Duodenal mucosa (tissue), 2 donors: Measurements from ENCODE around the gene MDFIC.

Experiments used
- H3K27ac ChIP-seq: one replicate; pipeline ENCODE4 v1.7.0; 2013; ENCODE audit warnings: low read depth, low read length
- H3K27me3 ChIP-seq, 2 donors: one replicate each; pipeline ENCODE4 v1.7.0; 2013; ENCODE audit warnings: low read length in 2 of 2, control low read depth in 1 of 2; ENCODE audit not compliant: insufficient read depth in 2 of 2, control insufficient read depth in 1 of 2
- H3K36me3 ChIP-seq, 2 donors: one replicate each; pipeline ENCODE4 v1.7.0; 2013; ENCODE audit warnings: low read length in 2 of 2, control low read depth in 1 of 2; ENCODE audit not compliant: insufficient read depth in 2 of 2, control insufficient read depth in 1 of 2
- H3K4me1 ChIP-seq, 2 donors: one replicate each; pipeline ENCODE4 v1.7.0; 2013; ENCODE audit warnings: low read length in 2 of 2, control low read depth in 1 of 2; ENCODE audit not compliant: insufficient read depth in 2 of 2, control insufficient read depth in 1 of 2
- H3K4me3 ChIP-seq, 2 donors: one replicate each; pipeline ENCODE4 v1.7.0; 2013; ENCODE audit warnings: low read length in 2 of 2, low read depth in 1 of 2
- H3K9ac ChIP-seq, 2 donors: one replicate each; pipeline ENCODE4 v1.7.0; 2013; ENCODE audit warnings: low read length in 2 of 2, low read depth in 1 of 2
- H3K9me3 ChIP-seq, 2 donors: one replicate each; pipeline ENCODE4 v1.7.0; 2013; ENCODE audit warnings: low read length in 2 of 2, control low read depth in 1 of 2; ENCODE audit not compliant: control insufficient read depth in 1 of 2

The MDFIC gene

DNA sequence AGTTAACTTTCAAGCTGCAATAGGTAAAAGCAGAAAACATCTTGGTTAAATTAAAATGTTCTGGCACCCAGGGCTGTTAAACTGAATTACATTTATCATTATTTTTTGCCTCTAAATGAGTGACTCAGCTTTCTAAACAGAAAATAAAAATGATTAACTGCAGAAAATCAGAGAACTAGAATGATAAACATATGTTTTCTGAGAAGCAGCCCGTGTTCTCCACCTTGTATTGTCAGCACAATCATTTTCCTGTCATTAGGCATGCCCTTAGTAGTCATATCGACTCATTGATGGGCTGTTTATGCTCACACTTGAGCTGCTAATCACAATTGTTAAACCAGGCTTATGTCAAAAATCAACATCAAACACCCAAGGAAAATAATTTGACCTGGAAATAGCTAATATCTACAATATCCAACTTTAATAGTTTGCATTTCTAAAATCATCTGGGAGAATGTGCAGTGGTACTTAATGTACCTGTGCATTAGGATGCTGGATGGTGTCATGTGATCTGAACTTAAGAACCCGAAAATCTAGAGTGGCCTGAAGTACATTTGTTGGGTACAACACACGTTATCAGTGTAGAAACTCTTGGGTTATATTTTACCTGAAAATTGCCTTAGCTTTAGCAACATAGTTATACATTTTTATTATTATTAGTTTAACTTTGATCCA, 2.3 kb downstream of the MDFIC start:
- Histone ChIP-seq H3K4me3 (peak overlapping the region; percentile 77 to 89), H3K27ac (no peak overlapping the region), H3K4me1 (peaks cover 3 to 14% of the 10 kb centered on the region in 2 donors), H3K27me3 (peaks cover 3 to 12% of the 10 kb centered on the region in 2 donors), H3K36me3 (no peaks in the 10 kb centered on the region), H3K9me3 (no peaks in the 10 kb centered on the region), H3K9ac (peak overlapping the region in 1 of 2 donors; percentile 66)

- no peaks in the 10 kb centered on the region for H3K9me3 ChIP-seq
- no peak overlapping the region for H3K4me3 ChIP-seq
- H3K27me3 ChIP-seq: peaks cover 3 to 12% of the 10 kb centered on the region in 2 donors
- H3K36me3 ChIP-seq: no peaks in the 10 kb centered on the region
- H3K4me1 ChIP-seq: peaks cover 11 to 21% of the 10 kb centered on the region in 2 donors
- H3K27ac ChIP-seq: no peak overlapping the region
- no peak overlapping the region for H3K9ac ChIP-seq
Observed at GRCh38 chr7:114925434-114925833, 3.5 kb downstream of the MDFIC start.

- Histone ChIP-seq H3K4me1 (peaks cover 12 to 25% of the 10 kb centered on the region in 2 donors), H3K4me3 (no peak overlapping the region), H3K27me3 (peaks cover 0 to 5% of the 10 kb centered on the region in 2 donors), H3K36me3 (no peaks in the 10 kb centered on the region), H3K9ac (no peak overlapping the region), H3K27ac (no peak overlapping the region), H3K9me3 (no peaks in the 10 kb centered on the region)
Observed at GRCh38 chr7:114928060-114928459, 6.2 kb downstream of the MDFIC start.

DNA sequence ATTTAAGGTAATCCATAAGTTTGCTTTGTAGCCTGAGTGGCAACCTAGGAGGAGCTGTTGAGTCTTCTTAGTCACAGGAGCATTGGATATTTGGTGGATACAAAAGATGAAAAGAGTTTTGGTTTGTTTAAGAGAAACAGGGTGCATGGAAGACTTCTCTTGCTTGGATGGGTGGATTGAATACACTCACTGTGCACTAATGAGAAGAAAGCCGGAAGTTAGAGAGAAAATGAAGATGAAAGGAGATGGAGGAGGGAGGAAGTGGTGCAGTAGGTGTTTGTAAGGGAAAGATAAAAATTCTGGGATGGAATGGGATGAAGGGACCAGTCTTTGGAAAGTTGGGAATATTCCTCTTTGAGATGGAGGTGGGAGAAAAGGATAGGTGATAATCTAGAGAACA, 7.7 kb downstream of the MDFIC start:
- peaks cover 0 to 5% of the 10 kb centered on the region in 2 donors for H3K27me3 ChIP-seq

GRCh38 chr7:114930107-114930661, 8.3 kb downstream of the MDFIC start:
- no peak overlapping the region for H3K4me3 ChIP-seq
- peaks cover 0 to 5% of the 10 kb centered on the region in 2 donors for H3K27me3 ChIP-seq
- peaks cover 10 to 25% of the 10 kb centered on the region in 2 donors for H3K4me1 ChIP-seq
- H3K9ac ChIP-seq: no peak overlapping the region
- no peaks in the 10 kb centered on the region for H3K9me3 ChIP-seq
- no peak overlapping the region for H3K27ac ChIP-seq
- H3K36me3 ChIP-seq: no peaks in the 10 kb centered on the region

More for the DNA sequence above, 7.7 kb downstream of the MDFIC start:
- Histone ChIP-seq H3K36me3 (no peaks in the 10 kb centered on the region), H3K9me3 (no peaks in the 10 kb centered on the region), H3K27ac (no peak overlapping the region), H3K4me3 (no peak overlapping the region), H3K9ac (no peak overlapping the region), H3K4me1 (peaks cover 10 to 25% of the 10 kb centered on the region in 2 donors)

- Histone ChIP-seq H3K4me1 (peaks cover 10 to 26% of the 10 kb centered on the region in 2 donors), H3K9me3 (no peaks in the 10 kb centered on the region), H3K4me3 (no peak overlapping the region), H3K9ac (no peak overlapping the region), H3K27ac (no peak overlapping the region), H3K36me3 (no peaks in the 10 kb centered on the region), H3K27me3 (no peaks in the 10 kb centered on the region)
Observed at GRCh38 chr7:114930829-114931655, 9.1 kb downstream of the MDFIC start.

GRCh38 chr7:114931656-114932011, 9.7 kb downstream of the MDFIC start:
- Histone ChIP-seq H3K27me3 (no peaks in the 10 kb centered on the region), H3K27ac (no peak overlapping the region), H3K9me3 (no peaks in the 10 kb centered on the region), H3K9ac (no peak overlapping the region), H3K4me3 (no peak overlapping the region), H3K36me3 (no peaks in the 10 kb centered on the region), H3K4me1 (peaks cover 10 to 22% of the 10 kb centered on the region in 2 donors)

DNA sequence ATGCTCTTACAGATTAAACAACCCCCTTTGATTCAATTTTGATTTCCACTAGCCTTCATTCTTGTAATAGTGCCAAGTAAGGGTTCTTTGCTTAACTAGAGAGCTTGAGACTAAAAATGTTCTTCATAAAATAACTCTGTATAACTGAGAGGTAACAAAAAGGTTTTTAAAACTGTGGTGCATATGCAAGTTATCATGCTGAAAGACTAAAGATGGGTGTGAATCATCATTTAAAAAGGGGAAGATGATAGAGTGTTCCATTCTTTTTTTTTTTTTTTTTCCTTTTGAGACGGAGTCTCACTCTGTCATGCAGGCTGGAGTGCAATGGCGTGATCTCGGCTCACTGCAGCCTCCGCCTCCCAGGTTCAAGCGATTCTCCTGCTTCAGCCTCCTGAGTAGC, 11.1 kb downstream of the MDFIC start:
- no peaks in the 10 kb centered on the region for H3K36me3 ChIP-seq
- H3K4me1 ChIP-seq: peaks cover 14 to 22% of the 10 kb centered on the region in 2 donors
- H3K9ac ChIP-seq: no peak overlapping the region
- H3K4me3 ChIP-seq: no peak overlapping the region
- no peaks in the 10 kb centered on the region for H3K27me3 ChIP-seq
- no peak overlapping the region for H3K27ac ChIP-seq
- H3K9me3 ChIP-seq: no peaks in the 10 kb centered on the region

DNA sequence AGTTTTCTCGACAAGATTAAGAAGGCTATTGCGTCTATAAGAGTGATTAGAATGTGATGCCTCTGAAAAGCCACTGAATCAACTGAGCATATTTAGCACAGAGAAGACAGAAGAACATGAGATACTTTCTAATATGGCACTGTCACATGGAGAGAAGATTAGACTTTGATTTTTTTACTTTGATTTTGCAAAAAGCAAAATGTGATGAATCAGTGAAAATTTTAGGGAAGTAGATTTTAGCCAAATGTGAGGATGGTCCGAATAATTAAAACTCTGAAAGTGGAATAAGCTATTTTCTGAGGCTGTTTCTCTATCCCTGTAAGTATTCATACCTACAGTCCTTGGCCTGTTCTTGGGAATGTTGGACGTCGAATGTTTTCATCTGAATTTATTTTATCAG, 11.8 kb downstream of the MDFIC start:
- H3K4me3 ChIP-seq: no peak overlapping the region
- H3K27ac ChIP-seq: no peak overlapping the region
- no peak overlapping the region for H3K9ac ChIP-seq
- no peaks in the 10 kb centered on the region for H3K9me3 ChIP-seq
- H3K4me1 ChIP-seq: peaks cover 14 to 16% of the 10 kb centered on the region in 2 donors
- no peaks in the 10 kb centered on the region for H3K27me3 ChIP-seq
- no peaks in the 10 kb centered on the region for H3K36me3 ChIP-seq

- peaks cover 14 to 16% of the 10 kb centered on the region in 2 donors for H3K4me1 ChIP-seq
- no peak overlapping the region for H3K4me3 ChIP-seq
- H3K27me3 ChIP-seq: no peaks in the 10 kb centered on the region
- no peaks in the 10 kb centered on the region for H3K36me3 ChIP-seq
- H3K9ac ChIP-seq: no peak overlapping the region
- no peak overlapping the region for H3K27ac ChIP-seq
- no peaks in the 10 kb centered on the region for H3K9me3 ChIP-seq
Observed at GRCh38 chr7:114934086-114934485, 12.2 kb downstream of the MDFIC start.
